ENCODE measurements around the gene EHMT1. TPM values are rescaled to one million over a fixed set of nuclear protein-coding genes. Genes with fewer than 3 reads are reported as not detected.
A peak's percentile ranks its signal among the peaks of the same experiment; 100 is the strongest.

EHMT1 gene
- total and polyA plus RNA-seq, 2 of the 8 experiments (the other 6 are each of a cell fraction or from before 2014, with no cell fraction given): 95.7 to 163 TPM

DNA sequence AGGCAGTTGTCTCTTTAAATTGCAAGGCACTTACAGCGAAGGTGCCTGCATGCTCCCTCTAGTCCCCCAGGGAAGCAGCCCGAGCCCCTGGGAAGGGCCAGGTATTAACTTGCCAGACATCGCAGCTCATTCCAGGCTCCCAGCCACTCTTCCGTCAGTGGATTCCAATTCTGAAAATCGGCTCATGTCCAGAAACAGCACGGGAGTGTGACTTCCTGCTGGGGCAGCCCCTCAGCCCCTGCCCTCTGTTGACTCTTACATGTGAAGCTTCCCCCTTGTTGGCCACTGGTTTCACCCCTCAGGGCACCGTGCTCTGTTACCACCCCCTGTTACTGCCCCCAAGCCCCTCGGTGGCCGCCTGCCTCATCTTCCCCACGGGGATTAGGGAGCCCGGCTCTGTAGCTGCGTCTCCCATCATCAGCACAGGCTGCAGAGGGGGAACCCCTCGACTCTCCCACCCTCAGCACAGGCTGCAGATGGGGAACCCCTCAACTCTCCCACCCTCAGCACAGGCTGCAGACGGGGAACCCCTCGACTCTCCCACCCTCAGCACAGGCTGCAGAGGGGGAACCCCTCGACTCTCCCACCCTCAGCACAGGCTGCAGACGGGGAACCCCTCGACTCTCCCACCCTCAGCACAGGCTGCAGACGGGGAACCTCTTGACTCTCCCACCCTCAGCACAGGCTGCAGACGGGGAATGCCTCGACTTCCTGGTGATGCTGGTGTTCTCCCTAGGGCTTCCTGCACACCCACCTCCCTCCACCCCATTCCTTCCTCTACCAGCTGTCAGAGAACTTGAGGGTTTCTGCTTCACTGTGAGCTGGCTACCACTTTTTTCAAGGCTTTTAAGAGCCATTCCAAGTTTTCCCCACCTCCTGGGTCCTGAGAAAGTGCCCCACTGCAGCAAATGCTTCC is 247.7 kb downstream of the EHMT1 start:
- H3K27me3 ChIP-seq (replicated peaks in 1 of 4; ENCODE audit: control insufficient read depth in 3 of 4, extremely low read depth in 1 of 4, insufficient read depth in 3 of 4, low read length in 3 of 4): no peaks in the 10 kb centered on the region
- no peak overlapping the region for H3K18ac ChIP-seq (ENCODE audit: extremely low read depth, low read length)
- H4K5ac ChIP-seq (ENCODE audit: insufficient read length, low read depth, low read length): no peak overlapping the region
- no peak overlapping the region for H3K4me3 ChIP-seq (ENCODE audit: extremely low read depth in 1 of 4, insufficient read depth in 2 of 4, low read depth in 3 of 4, low read length in 4 of 4)
- no peak overlapping the region for H2BK12ac ChIP-seq (ENCODE audit: low read depth, low read length)
- H3K9me3 ChIP-seq (ENCODE audit: insufficient read depth in 2 of 2, low read depth in 1 of 2, low read length in 1 of 2): peaks cover 20 to 38% of the 10 kb centered on the region in 2 experiments; a peak in 3 of 4 replicates
- no peak overlapping the region for H2AFZ ChIP-seq (ENCODE audit: low read length)
- H3K9ac ChIP-seq (replicated peaks in 1 of 4; ENCODE audit: extremely low read depth in 1 of 4, low read depth in 3 of 4, low read length in 3 of 4): no peak overlapping the region
- no peaks in the 10 kb centered on the region for H4K20me1 ChIP-seq (replicated peaks in 1 of 2; ENCODE audit: control insufficient read depth in 1 of 2, insufficient read depth in 2 of 2, low read length in 2 of 2)
- H3K4ac ChIP-seq (replicated peaks; ENCODE audit: insufficient read length, low read depth, low read length): no peak overlapping the region
- no peak for TF ChIP-seq EZH2 (IDR thresholded peaks at IDR 0.05; ENCODE audit: low read depth, low read length, severe bottlenecking)
- H3K4me1 ChIP-seq (replicated peaks in 1 of 4; ENCODE audit: control insufficient read depth in 3 of 4, insufficient read depth in 4 of 4, low read length in 3 of 4): no peaks in the 10 kb centered on the region
- no peak overlapping the region for H2BK5ac ChIP-seq (ENCODE audit: low read depth, low read length)
- H3K23ac ChIP-seq (ENCODE audit: insufficient read length): no peak overlapping the region
- no peak overlapping the region for H3K14ac ChIP-seq (ENCODE audit: insufficient read length)
- peak overlapping the region; percentile 38; the same call in 1 of the 2 replicates for H4K8ac ChIP-seq (ENCODE audit: extremely low read depth, insufficient read depth, low read length)
- DNase-seq (ENCODE audit: low read depth in 1 of 2, low spot score in 2 of 2) (no peak), FAIRE-seq (no peak)
- H2AK5ac ChIP-seq (ENCODE audit: low read depth, low read length): no peak overlapping the region
- H3K79me1 ChIP-seq (ENCODE audit: low read depth, low read length): no peaks in the 10 kb centered on the region
- H4K91ac ChIP-seq (replicated peaks; ENCODE audit: insufficient read length, low read length): no peak overlapping the region
- CTCF ChIA-PET (ENCODE audit: partially characterized antibody): interaction anchor here (0.9 to 1.4 kb wide), 5 partner anchors 8 to 172 kb away, joined by 3 to 4 read pairs (median 4); no protein-coding TSS in a partner anchor
- no peaks in the 10 kb centered on the region for H3K79me2 ChIP-seq (ENCODE audit: control insufficient read depth in 1 of 2, insufficient read depth in 2 of 2, low read length in 2 of 2)
- H3K27ac ChIP-seq (ENCODE audit: low read depth, low read length): no peak overlapping the region
- H3K23me2 ChIP-seq (ENCODE audit: low read depth, low read length): no peaks in the 10 kb centered on the region
- H3K56ac ChIP-seq (replicated peaks; ENCODE audit: insufficient read length, low read depth, low read length): no peak overlapping the region
- POLR2A ChIA-PET (ENCODE audit: partially characterized antibody): interaction anchor here (0.9 kb wide), 1 partner anchor 10 kb away, joined by 3 read pairs; no protein-coding TSS in a partner anchor
- WGBS, 2 experiments (ENCODE audit: extremely low coverage in 1 of 2, insufficient coverage in 1 of 2, insufficient read length in 1 of 2, insufficient replicate concordance in 2 of 2, low coverage in 1 of 2, low lambda C conversion rate in 2 of 2, missing lambda C conversion rate in 1 of 2): 87% methylated on average over 9 of the region's 21 CpGs; no CpG with 5 or more reads in 1 of the 2 experiments
- no peak overlapping the region for H3K4me2 ChIP-seq (ENCODE audit: insufficient read depth in 1 of 2, low read depth in 2 of 2, low read length in 2 of 2)
- H3K36me3 ChIP-seq (ENCODE audit: control insufficient read depth in 2 of 4, insufficient read depth in 4 of 4, low read length in 3 of 4): no peaks in the 10 kb centered on the region
- no peak overlapping the region for H2BK120ac ChIP-seq (replicated peaks; ENCODE audit: low read depth, low read length)
- no peak overlapping the region for H2BK20ac ChIP-seq (ENCODE audit: low read length)
- H2BK15ac ChIP-seq (ENCODE audit: low read length): no peak overlapping the region

Data from H1 (cell line).